Caco-2 (cell line): ENCODE measurements around the gene KIF6. TPM values are rescaled to one million over a fixed set of nuclear protein-coding genes. Genes with fewer than 3 reads are reported as not detected.

Source experiments
- BruUV-seq: library from RNA; stranded (reverse); fragments of 400-500 nt; replicated peaks from 2 replicates; lab custom pipeline; 2021; lab: Mats Ljungman, UMichigan
- CTCF ChIA-PET: fragments of 300-600 bp; sonication (Branson Sonifier 250); formaldehyde crosslinking; loops from one replicate; lab custom pipeline; 2022; ENCODE audit warnings: antibody characterized with exemption; lab: Charles Lee
- POLR2A ChIA-PET: fragments of 300-600 bp; sonication (Branson Sonifier 250); formaldehyde crosslinking; loops from one replicate; lab custom pipeline; 2022; ENCODE audit warnings: antibody characterized with exemption; lab: Charles Lee
- DNase-seq, 2 experiments: peaks; one replicate each; pipeline versions ENCODE4 v3.0.0 to v3.0.0-alpha.2; 2020 to 2022
- H3K27me3 ChIP-seq: replicated peaks from 2 replicates; pipeline ENCODE4 v1.6.0; 2011; ENCODE audit warnings: low read length; ENCODE audit not compliant: control insufficient read depth, insufficient read depth
- H3K36me3 ChIP-seq: 2 replicates; pipeline ENCODE4 v1.5.1; 2011; ENCODE audit warnings: low read length; ENCODE audit not compliant: control insufficient read depth, insufficient read depth
- H3K4me1 ChIP-seq: fragments of 250-450 bp; sonication (Bioruptor Pico); 2 replicates; pipeline ENCODE4 v1.5.1; 2020; ENCODE audit warnings: mild to moderate bottlenecking
- H3K4me3 ChIP-seq: 2 replicates; pipeline ENCODE4 v1.5.1; 2011; ENCODE audit warnings: low read depth, mild to moderate bottlenecking, control low read depth, low read length
- H3K9me3 ChIP-seq: fragments of 250-450 bp; sonication (Bioruptor Pico); 2 replicates; pipeline ENCODE4 v1.5.1; 2020; ENCODE audit warnings: mild to moderate bottlenecking, moderate library complexity
- H3K27ac Mint-ChIP-seq: one replicate; pipeline ENCODE4 v1.8.0; 2022; ENCODE audit warnings: mixed read lengths; ENCODE audit not compliant: unreplicated experiment
- H3K27me3 Mint-ChIP-seq: one replicate; pipeline ENCODE4 v1.8.0; 2022; ENCODE audit warnings: mixed read lengths; ENCODE audit not compliant: insufficient read depth, unreplicated experiment
- H3K36me3 Mint-ChIP-seq: one replicate; pipeline ENCODE4 v1.8.0; 2022; ENCODE audit warnings: mild to moderate bottlenecking, mixed read lengths; ENCODE audit not compliant: insufficient read depth, unreplicated experiment
- H3K4me1 Mint-ChIP-seq: one replicate; pipeline ENCODE4 v1.8.0; 2022; ENCODE audit warnings: low read depth, mixed read lengths; ENCODE audit not compliant: unreplicated experiment
- H3K4me3 Mint-ChIP-seq: one replicate; pipeline ENCODE4 v1.8.0; 2022; ENCODE audit warnings: mild to moderate bottlenecking, moderate library complexity, mixed read lengths; ENCODE audit not compliant: unreplicated experiment
- H3K9me3 Mint-ChIP-seq: one replicate; pipeline ENCODE4 v1.8.0; 2022; ENCODE audit warnings: mixed read lengths; ENCODE audit not compliant: unreplicated experiment
- intact Hi-C: fragments of 100-400 bp; cut with micrococcal nuclease; formaldehyde crosslinking; loops from one replicate; pipeline ENCODE4 v1.10.0; 2022; ENCODE audit not compliant: unreplicated experiment
- total RNA-seq: library from RNA; stranded (reverse); gene quantifications from 2 replicates; pipeline ENCODE4 v1.2.3, GENCODE V29; 2022
- TF ChIP-seq, protein P1 (sequence below), 2 experiments: fragments of 200-600 bp in 1 of 2; IDR thresholded peaks; 1 replicate in 1 of 2; 2 replicates in 1 of 2; pipeline versions ENCODE4 v1.5.1 to v1.8.0; 2011 to 2022; ENCODE audit warnings: antibody characterized with exemption in 1 of 2, control low read depth in 1 of 2, inconsistent platforms in 1 of 2, low read depth in 1 of 2, low read length in 1 of 2, mild to moderate bottlenecking in 1 of 2, moderate library complexity in 1 of 2; ENCODE audit not compliant: insufficient read depth in 1 of 2, severe bottlenecking in 1 of 2, unreplicated experiment in 1 of 2

Gene KIF6
- total RNA-seq, 1 experiment from 2014 or later: not detected

DNA sequence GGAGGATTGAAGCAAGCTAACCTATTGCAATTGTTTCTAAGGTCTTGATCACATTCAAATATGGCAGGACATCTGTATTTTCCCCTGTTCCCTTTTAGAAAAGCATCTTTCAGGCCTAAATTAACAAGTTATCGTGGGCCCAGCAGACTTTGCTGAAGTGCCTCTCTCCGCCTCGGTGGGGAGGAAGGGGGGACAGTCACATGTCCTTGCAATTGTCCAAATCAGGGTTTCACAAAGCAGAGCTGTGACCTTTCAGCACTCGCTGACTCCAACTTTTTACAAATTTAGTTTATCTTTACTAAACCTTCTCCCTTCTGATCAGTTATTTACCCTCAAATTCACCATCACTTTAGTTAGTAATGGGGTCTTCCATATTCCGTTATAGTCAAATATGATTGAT is 328.4 kb downstream of the KIF6 start:
- no peak overlapping the region for H3K27ac Mint-ChIP-seq
- H3K36me3 ChIP-seq: no peaks in the 10 kb centered on the region
- H3K9me3 ChIP-seq: no peaks in the 10 kb centered on the region
- H3K4me3 ChIP-seq: no peak overlapping the region
- no peak overlapping the region for H3K4me3 Mint-ChIP-seq
- no peaks in the 10 kb centered on the region; the same call in none of the 2 replicates for H3K27me3 ChIP-seq
- TF ChIP-seq, protein P1, sequence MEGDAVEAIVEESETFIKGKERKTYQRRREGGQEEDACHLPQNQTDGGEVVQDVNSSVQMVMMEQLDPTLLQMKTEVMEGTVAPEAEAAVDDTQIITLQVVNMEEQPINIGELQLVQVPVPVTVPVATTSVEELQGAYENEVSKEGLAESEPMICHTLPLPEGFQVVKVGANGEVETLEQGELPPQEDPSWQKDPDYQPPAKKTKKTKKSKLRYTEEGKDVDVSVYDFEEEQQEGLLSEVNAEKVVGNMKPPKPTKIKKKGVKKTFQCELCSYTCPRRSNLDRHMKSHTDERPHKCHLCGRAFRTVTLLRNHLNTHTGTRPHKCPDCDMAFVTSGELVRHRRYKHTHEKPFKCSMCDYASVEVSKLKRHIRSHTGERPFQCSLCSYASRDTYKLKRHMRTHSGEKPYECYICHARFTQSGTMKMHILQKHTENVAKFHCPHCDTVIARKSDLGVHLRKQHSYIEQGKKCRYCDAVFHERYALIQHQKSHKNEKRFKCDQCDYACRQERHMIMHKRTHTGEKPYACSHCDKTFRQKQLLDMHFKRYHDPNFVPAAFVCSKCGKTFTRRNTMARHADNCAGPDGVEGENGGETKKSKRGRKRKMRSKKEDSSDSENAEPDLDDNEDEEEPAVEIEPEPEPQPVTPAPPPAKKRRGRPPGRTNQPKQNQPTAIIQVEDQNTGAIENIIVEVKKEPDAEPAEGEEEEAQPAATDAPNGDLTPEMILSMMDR (IDR thresholded peaks at IDR 0.05; ENCODE audit: insufficient read depth in 1 of 2, low read depth in 1 of 2, low read length in 1 of 2, severe bottlenecking in 1 of 2, unreplicated experiment in 1 of 2): no peak
- BruUV-seq: no TSS peak
- ChIA-PET CTCF (no interaction called here), POLR2A (no interaction called here)
- intact Hi-C loops: no loop called here
- no peak for DNase-seq
- no peaks in the 10 kb centered on the region for H3K4me1 ChIP-seq
- no peaks in the 10 kb centered on the region for H3K4me1 Mint-ChIP-seq
- no peaks in the 10 kb centered on the region for H3K9me3 Mint-ChIP-seq
- H3K27me3 Mint-ChIP-seq: peaks cover 17% of the 10 kb centered on the region
- H3K36me3 Mint-ChIP-seq: no peaks in the 10 kb centered on the region

DNA sequence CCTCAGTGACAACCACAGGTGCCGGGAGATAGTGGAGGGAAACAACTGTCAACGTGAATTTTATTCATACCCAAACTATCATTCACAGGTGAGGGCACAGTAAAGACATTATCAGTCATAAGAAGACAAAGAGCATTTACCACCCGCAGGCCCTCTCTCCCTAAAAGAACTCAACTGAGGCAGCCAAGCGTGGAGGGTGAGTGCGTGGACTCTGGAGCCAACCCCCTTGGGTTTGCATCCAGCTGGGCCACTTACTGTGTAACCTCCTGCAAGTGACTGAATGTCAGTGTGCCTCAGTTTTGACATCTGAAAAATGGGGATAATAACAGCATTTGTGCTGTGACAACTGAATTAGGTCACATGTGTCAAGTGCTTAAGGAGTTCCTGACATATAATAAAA is 332.1 kb downstream of the KIF6 start:
- H3K27ac Mint-ChIP-seq: no peak overlapping the region
- no peaks in the 10 kb centered on the region for H3K9me3 Mint-ChIP-seq
- Histone ChIP-seq H3K36me3 (no peaks in the 10 kb centered on the region), H3K4me3 (no peak overlapping the region), H3K9me3 (no peaks in the 10 kb centered on the region), H3K4me1 (no peaks in the 10 kb centered on the region), H3K27me3 (no peaks in the 10 kb centered on the region; the same call in none of the 2 replicates)
- H3K4me3 Mint-ChIP-seq: no peak overlapping the region
- TF ChIP-seq, protein P1 (IDR thresholded peaks at IDR 0.05; ENCODE audit: insufficient read depth in 1 of 2, low read depth in 1 of 2, low read length in 1 of 2, severe bottlenecking in 1 of 2, unreplicated experiment in 1 of 2): no peak
- intact Hi-C loops: no loop called here
- ChIA-PET CTCF (no interaction called here), POLR2A (no interaction called here)
- H3K36me3 Mint-ChIP-seq: no peaks in the 10 kb centered on the region
- no peak for DNase-seq
- BruUV-seq: no TSS peak
- peaks cover 27% of the 10 kb centered on the region for H3K27me3 Mint-ChIP-seq
- H3K4me1 Mint-ChIP-seq: no peaks in the 10 kb centered on the region

- ChIA-PET POLR2A (no interaction called here), CTCF (no interaction called here)
- no peaks in the 10 kb centered on the region for H3K36me3 ChIP-seq
- Mint-ChIP-seq H3K27ac (no peak overlapping the region), H3K9me3 (no peaks in the 10 kb centered on the region), H3K4me1 (no peaks in the 10 kb centered on the region), H3K36me3 (no peaks in the 10 kb centered on the region), H3K4me3 (no peak overlapping the region), H3K27me3 (peaks cover 25% of the 10 kb centered on the region)
- intact Hi-C loops: no loop called here
- DNase-seq: no peak
- H3K4me3 ChIP-seq: no peak overlapping the region
- TF ChIP-seq, protein P1 (IDR thresholded peaks at IDR 0.05; ENCODE audit: insufficient read depth in 1 of 2, low read depth in 1 of 2, low read length in 1 of 2, severe bottlenecking in 1 of 2, unreplicated experiment in 1 of 2): no peak
- no peaks in the 10 kb centered on the region for H3K9me3 ChIP-seq
- H3K4me1 ChIP-seq: no peaks in the 10 kb centered on the region
- no TSS peak for BruUV-seq
- H3K27me3 ChIP-seq: no peaks in the 10 kb centered on the region
Measured at GRCh38 chr6:39391182-39391581, 334.0 kb downstream of the KIF6 start.
